PC-3 (cell line): Measurements from ENCODE around the gene ZNF777.

ENCODE experiments used
- CTCF ChIP-seq: fragments of 300-600 bp; sonication (generic); conservative IDR thresholded peaks from 2 replicates; pipeline ENCODE4 v1.5.1; 2017; ENCODE audit warnings: antibody characterized with exemption, low read depth, mild to moderate bottlenecking, low read length
- EZH2 ChIP-seq: fragments of 300-600 bp; sonication (generic); IDR thresholded peaks from one replicate; pipeline ENCODE4 v1.6.1; 2017; ENCODE audit warnings: antibody characterized with exemption, mild to moderate bottlenecking, low read length; ENCODE audit not compliant: unreplicated experiment

GRCh38 chr7:149409895-149410294 lies 51.0 kb downstream of the ZNF777 start:
- no peak for TF ChIP-seq CTCF
- TF ChIP-seq EZH2 = no peak
